SK-N-SH (cell line): Measurements from ENCODE around the gene RNF44. TPM values are rescaled to one million over a fixed set of nuclear protein-coding genes. Genes with fewer than 3 reads are reported as not detected.

Source experiments
- CTCF ChIA-PET: fragments of 300-600, 350-600 bp; formaldehyde crosslinking; extraction: SDS; loops from one replicate; lab custom pipeline; 2021; lab: Yijun Ruan, JAX
- POLR2A ChIA-PET: fragments of 350-600 bp; sonication (Branson Sonifier 250); formaldehyde crosslinking; extraction: SDS; loops from one replicate; lab custom pipeline; 2020; ENCODE audit warnings: antibody characterized with exemption, inconsistent platforms; lab: Yijun Ruan, JAX
- DNase-seq: peaks from one replicate; pipeline ENCODE4 v3.0.0; 2012
- H2AFZ ChIP-seq: fragments of 200-600 bp; sonication (generic); 2 replicates; pipeline ENCODE4 v1.8.1; 2016; ENCODE audit warnings: antibody characterized with exemption, mild to moderate bottlenecking, low read depth
- H3F3A ChIP-seq: fragments of 200-600 bp; sonication (generic); replicated peaks from 2 replicates; pipeline ENCODE3; 2016; ENCODE audit warnings: antibody characterized with exemption, mild to moderate bottlenecking; ENCODE audit not compliant: insufficient read depth
- H3K27ac ChIP-seq, 2 experiments: fragments of 200-500 bp in 1 of 2; fragments of 200-600 bp in 1 of 2; sonication (Bioruptor generic) in 1 of 2; sonication (generic), shearing (Covaris generic) in 1 of 2; 2 replicates each; pipeline versions ENCODE4 v1.5.1 to v1.6.1; 2014 to 2016; ENCODE audit warnings: low read depth in 2 of 2, inconsistent platforms in 1 of 2, low read length in 1 of 2, mild to moderate bottlenecking in 1 of 2, mixed read lengths in 1 of 2
- H3K27me3 ChIP-seq: fragments of 200-600 bp; sonication (generic), shearing (Covaris generic); 2 replicates; pipeline ENCODE4 v1.6.1; 2016; ENCODE audit warnings: mixed run types; ENCODE audit not compliant: insufficient read depth
- H3K36me3 ChIP-seq, 2 experiments: fragments of 200-500 bp in 1 of 2; fragments of 200-600 bp in 1 of 2; sonication (Bioruptor generic) in 1 of 2; sonication (generic) in 1 of 2; replicated peaks in 1 of 2; 2 replicates each; pipeline versions ENCODE3 to v1.5.1; 2014 to 2016; ENCODE audit warnings: low read length in 1 of 2, mild to moderate bottlenecking in 1 of 2; ENCODE audit not compliant: insufficient read depth in 2 of 2, control insufficient read depth in 1 of 2
- H3K4me1 ChIP-seq, 2 experiments: fragments of 200-500 bp in 1 of 2; fragments of 200-600 bp in 1 of 2; sonication (Bioruptor generic) in 1 of 2; sonication (generic), shearing (Covaris generic) in 1 of 2; 2 replicates each; pipeline versions ENCODE4 v1.5.1 to v1.6.1; 2014 to 2016; ENCODE audit warnings: low read depth in 1 of 2, low read length in 1 of 2, mixed run types in 1 of 2; ENCODE audit not compliant: insufficient read depth in 2 of 2, control insufficient read depth in 1 of 2
- H3K4me2 ChIP-seq: fragments of 200-600 bp; sonication (generic), shearing (Covaris generic); 2 replicates; pipeline ENCODE4 v1.6.1; 2017; ENCODE audit warnings: mixed run types
- H3K4me3 ChIP-seq, 2 experiments: fragments of 200-500 bp in 1 of 2; fragments of 200-600 bp in 1 of 2; sonication (Bioruptor generic) in 1 of 2; sonication (generic), shearing (Covaris generic) in 1 of 2; 2 replicates each; pipeline versions ENCODE4 v1.5.1 to v1.8.1; 2014 to 2016; ENCODE audit warnings: low read depth in 2 of 2, inconsistent platforms in 1 of 2, low read length in 1 of 2, mild to moderate bottlenecking in 1 of 2, mixed read lengths in 1 of 2, moderate library complexity in 1 of 2
- H3K79me2 ChIP-seq: fragments of 200-600 bp; sonication (generic); 2 replicates; pipeline ENCODE4 v1.8.1; 2017; ENCODE audit warnings: mild to moderate bottlenecking; ENCODE audit not compliant: insufficient read depth
- H3K9ac ChIP-seq: fragments of 200-600 bp; sonication (generic); 2 replicates; pipeline ENCODE4 v1.6.1; 2017; ENCODE audit warnings: mixed run types
- H3K9me2 ChIP-seq: fragments of 200-600 bp; sonication (generic); 2 replicates; pipeline ENCODE4 v1.6.1; 2017; ENCODE audit warnings: mixed run types
- H3K9me3 ChIP-seq: fragments of 200-600 bp; sonication (generic); 2 replicates; pipeline ENCODE4 v1.6.1; 2017; ENCODE audit warnings: mixed run types, mild to moderate bottlenecking, moderate library complexity
- H4K20me1 ChIP-seq: fragments of 200-600 bp; sonication (generic); 2 replicates; pipeline ENCODE4 v1.6.1; 2017; ENCODE audit warnings: mild to moderate bottlenecking, mixed run types; ENCODE audit not compliant: insufficient read depth
- CHD2 ChIP-seq: fragments of 150-350 bp; IDR thresholded peaks from 2 replicates; pipeline ENCODE4 v1.6.1; 2018; ENCODE audit warnings: low read length; ENCODE audit not compliant: partially characterized antibody
- FOXJ3 ChIP-seq: sonication (generic); formaldehyde crosslinking; IDR thresholded peaks from 2 replicates; pipeline ENCODE4 v1.5.1; 2020; ENCODE audit warnings: mild to moderate bottlenecking, missing genetic modification reagents
- GABPA ChIP-seq: IDR thresholded peaks from 2 replicates; pipeline ENCODE4 v1.4.0; 2012; ENCODE audit warnings: low read depth, mild to moderate bottlenecking
- GATA2 ChIP-seq: sonication (generic); formaldehyde crosslinking; IDR thresholded peaks from 2 replicates; pipeline ENCODE4 v1.5.0; 2020; ENCODE audit warnings: mild to moderate bottlenecking, missing genetic modification reagents
- MXI1 ChIP-seq: IDR thresholded peaks from 2 replicates; pipeline ENCODE4 v1.6.1; 2012; ENCODE audit warnings: mild to moderate bottlenecking, low read depth, low read length, improper control_type of control experiment
- RAD21 ChIP-seq: IDR thresholded peaks from 2 replicates; pipeline ENCODE4 v1.6.1; 2012; ENCODE audit warnings: mild to moderate bottlenecking, low read length
- RCOR1 ChIP-seq: fragments of 150-350 bp; IDR thresholded peaks from 2 replicates; pipeline ENCODE4 v1.6.1; 2017; ENCODE audit warnings: antibody characterized with exemption, low read length
- RFX5 ChIP-seq: IDR thresholded peaks from 2 replicates; pipeline ENCODE4 v1.6.1; 2012; ENCODE audit warnings: mild to moderate bottlenecking, improper control_type of control experiment, low read length
- RXRA ChIP-seq: IDR thresholded peaks from 2 replicates; pipeline ENCODE4 v1.4.0; 2012; ENCODE audit warnings: low read depth, mild to moderate bottlenecking, borderline replicate concordance
- TAF1 ChIP-seq: IDR thresholded peaks from 2 replicates; pipeline ENCODE4 v1.6.1; 2012; ENCODE audit warnings: low read depth, mild to moderate bottlenecking, low read length, moderate library complexity, borderline replicate concordance
- USF2 ChIP-seq: fragments of 150-350 bp; IDR thresholded peaks from 2 replicates; pipeline ENCODE4 v1.6.1; 2017; ENCODE audit warnings: antibody characterized with exemption, low read length, low read depth, borderline replicate concordance
- YY1 ChIP-seq: IDR thresholded peaks from 2 replicates; pipeline ENCODE4 v1.4.0; 2012; ENCODE audit warnings: low read depth, mild to moderate bottlenecking
- WGBS: methylation state at CpG from one replicate; pipeline ENCODE4 v1.1.6; 2017; ENCODE audit warnings: low lambda C conversion rate; 5-methylcytosine and 5-hydroxymethylcytosine counted together
- polyA plus RNA-seq, 3 experiments: library from polyadenylated mRNA; depleted of rRNA; stranded (reverse); fragments of >200 nt; gene quantifications; 2 replicates each; pipeline ENCODE4 v1.2.3, GENCODE V29; 2012

RNF44 gene
- polyA plus RNA-seq, 1 of the 3 experiments (the other 2 are of a cell fraction) = 17.9 TPM

- H3K9me3 ChIP-seq = no peaks in the 10 kb centered on the region
- POLR2A ChIA-PET = no interaction called here
- no peak for DNase-seq
- no peak for TF ChIP-seq GATA2
- no peak for TF ChIP-seq RAD21
- no peak for TF ChIP-seq TAF1
- TF ChIP-seq CHD2 = no peak
- TF ChIP-seq GABPA = no peak
- TF ChIP-seq, all 33 proteins: peak for 0
- Histone ChIP-seq H3F3A (no peaks in the 10 kb centered on the region), H3K27me3 (peaks cover 4% of the 10 kb centered on the region; the same call in 1 of the 2 replicates), H3K36me3 (no peaks in the 10 kb centered on the region), H3K27ac (no peak overlapping the region), H3K4me1 (no peaks in the 10 kb centered on the region; a peak in 1 of 4 replicates), H3K79me2 (no peaks in the 10 kb centered on the region), H2AFZ (no peak overlapping the region), H3K4me3 (no peak overlapping the region), H4K20me1 (no peaks in the 10 kb centered on the region), H3K9me2 (no peaks in the 10 kb centered on the region), H3K4me2 (no peak overlapping the region), H3K9ac (no peak overlapping the region)
- 71% methylated on average over 26 of the region's 37 CpGs for WGBS
- CTCF ChIA-PET = interaction anchor here (0.8 to 1.0 kb wide), 5 partner anchors 9 to 57 kb away, joined by 3 to 5 read pairs (median 3); no protein-coding TSS in a partner anchor
These were observed 38.6 kb upstream of the RNF44 start for GRCh38 chr5:176575488-176576422.

- POLR2A ChIA-PET = no interaction called here
- CTCF ChIA-PET = interaction anchor here (0.8 to 4.1 kb wide), 8 partner anchors 10 to 71 kb away, joined by 3 to 38 read pairs (median 4); partner anchors contain the start of gene TSPAN17
- no peaks in the 10 kb centered on the region for H3K36me3 ChIP-seq
- no peak overlapping the region for H3K9ac ChIP-seq
- H2AFZ ChIP-seq = no peak overlapping the region
- H3K4me2 ChIP-seq = no peak overlapping the region
- no peaks in the 10 kb centered on the region; a peak in 1 of 4 replicates for H3K4me1 ChIP-seq
- 33% methylated on average over 4 of the region's 14 CpGs for WGBS
- H3K27me3 ChIP-seq = peaks cover 4% of the 10 kb centered on the region; the same call in 1 of the 2 replicates
- no peaks in the 10 kb centered on the region for H3K9me3 ChIP-seq
- no peak for TF ChIP-seq RXRA
- no peak for TF ChIP-seq YY1
- no peak for TF ChIP-seq TAF1
- TF ChIP-seq GABPA = no peak
- TF ChIP-seq RFX5 = no peak
- TF ChIP-seq USF2 = no peak
- TF ChIP-seq FOXJ3 = no peak
- TF ChIP-seq RCOR1 = no peak
- TF ChIP-seq MXI1 = no peak
- no peak overlapping the region for H3K4me3 ChIP-seq
- no peaks in the 10 kb centered on the region for H4K20me1 ChIP-seq
- H3K9me2 ChIP-seq = no peaks in the 10 kb centered on the region
- no peaks in the 10 kb centered on the region for H3F3A ChIP-seq
- H3K27ac ChIP-seq = no peak overlapping the region
- H3K79me2 ChIP-seq = no peaks in the 10 kb centered on the region
- DNase-seq = no peak
These were observed 37.9 kb upstream of the RNF44 start for GRCh38 chr5:176575066-176575465.
